ENCODE data around the gene MEN1.

The MEN1 gene

DNA sequence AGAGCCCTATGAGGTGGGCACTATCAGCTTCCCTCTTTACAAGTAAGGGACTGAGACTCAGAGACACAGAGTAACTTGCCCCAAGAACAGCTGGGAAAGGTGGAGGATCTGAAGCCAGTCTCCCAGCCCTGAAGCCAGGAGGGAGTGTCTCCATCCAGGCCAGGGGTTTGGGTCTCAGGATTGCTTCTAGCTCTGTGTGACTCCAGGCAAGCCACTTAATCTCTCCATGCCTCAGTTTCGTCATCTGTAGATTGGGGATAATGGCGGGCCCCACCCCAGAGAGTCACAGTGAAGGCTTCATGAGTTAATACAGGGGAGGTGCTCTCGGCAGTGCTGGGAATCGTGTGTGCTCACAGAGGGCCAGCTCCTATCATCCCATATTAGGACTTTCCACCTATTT, 17.9 kb downstream of the MEN1 start:
- no peak for DNase-seq (ENCODE audit: low read depth)
- no peak for TF ChIP-seq CTCF (conservative IDR thresholded peaks at IDR 0.05; ENCODE audit: low read depth, low read length)
- H3K4me3 ChIP-seq (ENCODE audit: low read depth, low read length), result no peak overlapping the region

DNA sequence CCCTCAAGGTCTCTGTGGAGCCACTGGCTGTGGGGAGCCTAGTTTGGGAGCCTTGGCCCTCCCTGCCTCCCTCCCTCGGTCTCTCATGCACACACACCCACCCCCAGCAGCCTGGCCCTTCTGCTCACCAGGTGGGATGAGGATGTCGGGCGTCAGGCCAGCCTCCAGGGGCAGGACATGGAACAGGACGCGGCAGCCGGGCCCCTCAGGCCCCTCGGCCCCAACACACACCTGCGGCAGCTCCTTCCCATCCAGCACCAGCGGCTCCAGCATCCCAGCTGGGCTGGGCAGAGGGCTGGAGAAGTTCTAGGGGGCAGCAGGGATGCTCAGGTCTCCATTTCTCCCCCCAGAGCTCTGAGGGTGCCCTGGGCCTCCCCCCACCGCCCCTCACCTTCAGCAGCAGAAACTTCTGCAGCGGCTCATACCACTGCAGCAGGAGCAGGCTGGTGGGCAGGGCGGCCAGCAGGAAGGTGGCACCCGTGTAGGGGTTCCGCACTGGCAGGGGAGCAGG, 18.5 kb downstream of the MEN1 start:
- DNase-seq (ENCODE audit: low read depth), result no peak
- no peak overlapping the region for H3K4me3 ChIP-seq (ENCODE audit: low read depth, low read length)

GRCh38 chr11:64790205-64791095, 19.9 kb downstream of the MEN1 start:
- no peak for DNase-seq (ENCODE audit: low read depth)
- H3K4me3 ChIP-seq (ENCODE audit: low read depth, low read length), result no peak overlapping the region
- TF ChIP-seq CTCF (conservative IDR thresholded peaks at IDR 0.05; ENCODE audit: low read depth, low read length), result no peak

More for the DNA sequence above, 18.5 kb downstream of the MEN1 start:
- TF ChIP-seq CTCF (conservative IDR thresholded peaks at IDR 0.05; ENCODE audit: low read depth, low read length), result no peak

- DNase-seq (ENCODE audit: low read depth), result no peak
- H3K4me3 ChIP-seq (ENCODE audit: low read depth, low read length), result no peak overlapping the region
- no peak for TF ChIP-seq CTCF (conservative IDR thresholded peaks at IDR 0.05; ENCODE audit: low read depth, low read length)
These were observed 20.8 kb downstream of the MEN1 start for GRCh38 chr11:64789331-64790204.

DNA sequence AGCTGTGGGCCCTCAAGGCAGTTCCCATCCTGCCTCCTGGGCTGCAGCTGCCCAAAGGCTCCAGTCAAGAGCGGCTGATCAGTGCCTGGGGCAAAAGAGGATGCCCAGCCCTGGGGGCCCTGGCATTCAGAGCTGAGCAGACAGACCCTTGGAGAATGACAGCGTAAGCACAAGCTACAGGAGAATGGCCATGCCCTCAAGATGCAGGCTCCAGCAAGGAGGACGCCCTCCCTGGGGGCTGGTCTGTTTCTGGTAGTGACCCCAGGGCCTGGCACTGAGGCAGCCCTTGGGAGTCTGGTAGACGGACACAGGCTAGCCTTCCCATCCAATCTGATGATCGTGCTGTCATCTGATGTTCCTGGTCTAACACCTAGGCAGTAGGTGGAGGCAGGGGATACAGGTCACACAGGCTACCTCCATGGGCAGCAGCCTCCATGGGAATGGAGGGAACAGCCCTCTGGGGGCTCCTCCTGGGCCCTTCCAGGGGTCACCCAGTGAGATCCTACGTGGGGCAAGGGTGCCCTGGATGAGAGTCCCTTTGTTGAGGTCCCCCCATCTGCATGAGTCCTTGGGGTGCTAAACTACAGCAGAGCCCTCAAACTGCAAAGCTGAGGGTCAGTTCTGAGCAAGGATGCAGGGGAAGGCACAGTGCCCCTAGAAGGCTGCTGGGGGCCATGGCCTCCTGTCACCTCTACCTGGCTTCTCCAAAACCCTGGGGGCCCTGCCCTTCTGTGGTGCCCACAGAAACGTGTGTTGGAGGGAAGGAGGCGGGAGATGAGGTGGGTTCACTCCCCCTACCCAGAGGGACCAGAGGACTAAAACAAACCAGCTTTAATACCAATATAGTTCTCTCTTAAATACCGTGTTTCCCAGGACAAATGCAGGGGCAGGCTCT, 21.8 kb downstream of the MEN1 start:
- H3K4me3 ChIP-seq (ENCODE audit: low read depth, low read length), result no peak overlapping the region
- DNase-seq (ENCODE audit: low read depth), result no peak
- no peak for TF ChIP-seq CTCF (conservative IDR thresholded peaks at IDR 0.05; ENCODE audit: low read depth, low read length)
